Measurements from ENCODE around the gene FAM193A.
A peak's percentile ranks its signal among the peaks of the same experiment; 100 is the strongest.
"Not testable (repeated sequence)": the region's sequence is repeated elsewhere in the genome, so short reads cannot be mapped to it uniquely, and the experiment has no call there.

Gene FAM193A

DNA sequence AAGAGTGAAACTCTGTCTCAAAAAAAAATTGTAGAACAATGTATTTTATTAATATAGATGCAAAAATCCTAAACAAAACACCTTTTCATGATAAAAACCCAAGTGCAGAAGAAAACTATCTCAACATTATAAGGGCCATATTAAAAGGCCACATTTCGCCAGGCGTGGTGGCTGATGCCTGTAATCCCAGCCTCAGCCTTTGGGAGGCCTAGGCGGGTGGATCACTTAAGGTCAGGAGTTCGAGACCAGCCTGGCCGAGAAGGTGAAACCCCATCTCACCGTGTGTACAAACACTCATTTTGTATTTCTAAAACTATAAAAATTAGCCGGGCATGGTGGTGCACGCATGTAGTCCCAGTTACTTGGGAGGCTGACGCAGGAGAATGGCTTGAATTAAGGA is 9.9 kb upstream of the FAM193A start:
- DNase-seq: no peak

DNA sequence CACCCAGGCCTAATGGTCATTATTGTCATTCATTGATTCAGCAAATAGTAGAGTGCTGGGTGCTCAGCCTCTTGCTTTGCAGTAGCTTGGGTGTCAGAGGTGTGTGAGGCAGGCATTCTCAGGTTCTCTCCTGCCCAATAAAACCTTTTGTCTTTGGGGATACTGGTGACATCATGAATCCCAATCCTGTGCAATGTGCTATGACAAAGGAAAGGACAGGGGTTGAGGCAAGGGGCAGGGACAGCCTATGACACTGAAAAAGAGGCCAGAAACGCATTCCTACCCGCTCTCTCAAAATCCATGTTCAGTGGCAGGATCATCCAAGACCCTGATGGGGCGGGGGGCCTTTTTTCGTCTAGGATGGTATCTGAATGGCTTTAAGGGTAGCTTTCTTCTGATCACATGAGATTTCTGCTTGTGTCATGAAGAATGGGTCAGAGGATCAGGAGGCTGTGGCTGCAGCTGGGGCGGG is 1.5 kb upstream of the FAM193A start:
- no peak for DNase-seq

DNA sequence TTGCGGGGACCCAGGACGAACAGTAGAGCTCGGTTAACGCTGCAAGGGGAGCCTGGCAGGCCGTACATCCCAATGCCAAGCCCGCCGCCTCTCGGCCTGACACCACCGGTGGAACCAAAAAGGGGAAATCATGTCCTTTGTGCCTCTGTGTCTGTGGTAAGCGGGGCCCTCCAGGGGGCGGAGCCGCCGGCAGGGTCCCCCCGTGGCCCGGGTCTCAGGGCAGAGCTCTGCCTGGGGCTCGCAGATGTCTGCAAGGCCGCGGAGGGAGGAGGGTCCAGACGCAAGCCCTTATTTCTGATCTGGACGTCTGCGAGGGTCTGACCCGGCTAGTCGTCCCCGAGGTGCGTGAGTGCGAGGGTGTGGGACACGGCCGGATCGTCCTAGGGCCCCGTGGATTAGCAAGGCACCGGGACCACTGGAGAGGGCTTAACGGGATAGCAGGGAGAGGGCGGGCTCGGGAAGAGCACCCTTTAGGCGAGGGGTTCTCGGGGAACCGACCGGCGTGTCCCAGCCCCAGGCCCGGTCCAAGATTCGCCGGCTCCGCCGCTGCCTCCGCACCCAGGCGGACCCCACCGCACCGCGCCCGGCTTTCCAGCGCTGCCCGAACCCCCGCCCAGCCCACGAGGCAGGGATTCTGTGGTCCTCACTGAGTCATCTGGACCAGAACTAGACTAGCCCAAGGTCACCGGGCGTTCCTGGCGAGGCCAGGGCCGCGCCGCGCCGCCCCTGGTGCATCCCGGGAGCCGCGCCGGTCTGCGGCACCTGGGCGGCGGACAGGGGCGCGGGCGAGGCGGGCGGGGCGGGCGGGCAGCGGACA is 863 bp upstream of the FAM193A start:
- DNase-seq: peak; percentile 54

DNA sequence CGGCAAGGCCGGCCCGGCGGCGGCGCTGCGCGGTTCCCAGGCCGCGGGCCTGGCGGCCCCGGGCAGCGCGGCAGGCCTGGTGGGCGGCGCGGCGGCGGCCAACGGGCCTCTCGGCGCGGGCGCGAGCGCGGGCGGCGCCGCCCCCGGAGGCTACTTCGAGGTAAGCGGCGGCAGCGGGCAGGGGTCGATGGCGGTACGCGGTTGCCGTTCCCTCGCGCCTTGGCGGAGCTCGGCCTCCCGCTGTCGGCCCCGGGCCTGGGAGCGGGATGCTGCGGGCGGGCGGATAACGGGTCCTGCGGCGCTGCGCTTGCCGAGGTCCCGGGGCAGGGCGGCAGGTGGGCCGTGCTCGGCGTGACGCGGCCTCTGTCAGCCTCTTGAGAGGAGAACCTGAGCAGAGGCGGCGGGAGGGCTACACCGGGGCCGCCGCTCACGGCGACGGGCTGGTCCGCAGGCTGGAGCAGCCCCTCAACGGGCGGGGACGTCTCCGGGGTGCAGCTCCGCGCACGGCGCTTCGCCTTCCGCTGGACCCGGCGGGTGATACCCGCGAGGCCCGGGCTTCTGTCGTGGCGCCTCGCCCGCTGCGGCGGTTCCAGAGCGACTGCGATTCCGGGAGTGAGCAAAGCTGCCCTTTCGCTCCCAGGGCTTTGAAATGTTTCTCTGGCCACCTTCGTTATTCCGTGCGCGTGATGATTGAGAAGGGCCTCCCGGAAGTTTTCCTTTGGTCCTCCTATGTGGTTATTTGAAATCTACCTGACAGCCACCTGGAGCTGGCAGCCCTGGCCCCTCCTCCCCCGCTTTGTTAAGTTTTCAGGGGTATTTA is 774 bp downstream of the FAM193A start:
- DNase-seq: peak; percentile 33

DNA sequence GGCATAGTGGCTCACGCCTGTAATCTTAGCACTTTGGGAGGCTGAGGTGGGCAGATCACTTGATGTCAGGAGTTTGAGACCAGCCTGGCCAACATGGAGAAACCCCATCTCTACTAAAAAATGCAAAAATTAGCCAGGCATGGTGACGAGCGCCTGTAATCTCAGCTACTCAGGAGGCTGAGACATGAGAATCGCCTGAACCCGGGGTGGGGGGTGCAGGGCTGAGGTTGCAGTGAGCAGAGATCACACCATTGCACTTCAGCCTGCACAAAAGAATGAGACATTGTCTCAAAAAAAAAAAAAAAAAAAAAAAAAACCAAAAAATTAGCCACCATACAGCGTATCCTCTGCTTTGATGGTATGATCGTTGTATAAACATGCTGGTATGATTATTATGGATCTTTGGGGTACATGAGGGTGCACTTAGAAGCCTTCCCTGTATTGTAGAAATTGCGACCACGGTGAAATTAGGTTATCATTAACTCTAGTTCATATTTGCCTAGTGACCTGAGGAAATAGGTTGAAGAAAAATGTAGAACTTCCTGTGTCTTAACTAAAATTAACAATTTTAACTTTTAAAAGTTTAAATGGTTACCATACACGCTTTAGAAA is 7.2 kb downstream of the FAM193A start:
- not testable (repeated sequence) for DNase-seq

DNA sequence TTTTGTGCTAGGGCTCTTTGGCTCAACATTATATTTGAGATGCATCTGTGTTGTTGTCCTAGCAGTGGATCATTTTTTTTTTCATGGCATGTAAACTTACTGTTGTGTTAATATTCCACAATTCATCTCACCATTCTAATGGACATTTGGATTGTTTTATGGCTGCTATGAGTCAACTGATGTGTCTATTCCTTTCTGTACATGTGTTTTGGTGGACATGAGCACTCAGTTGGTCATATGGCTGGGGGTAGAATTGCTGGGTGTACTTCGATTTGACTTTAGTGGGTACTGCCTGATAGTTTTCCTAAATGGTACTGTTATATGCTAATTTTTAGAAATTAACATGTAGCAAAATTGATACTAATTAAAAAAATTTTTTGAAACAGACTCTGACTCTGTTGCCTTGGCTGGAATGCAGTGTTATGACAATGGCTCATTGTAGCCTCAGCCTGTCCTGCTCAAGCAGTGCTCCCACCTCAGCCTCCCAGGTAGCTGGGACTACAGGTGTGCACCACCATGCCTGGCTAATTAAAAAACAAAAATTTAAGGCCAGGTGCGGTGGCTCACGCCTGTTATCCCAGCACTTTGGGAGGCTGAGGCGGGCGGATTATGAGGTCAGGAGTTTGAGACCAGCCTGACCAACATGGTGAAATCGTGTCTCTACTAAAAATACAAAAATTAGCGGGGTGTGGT is 9.0 kb downstream of the FAM193A start:
- no peak for DNase-seq

DNA sequence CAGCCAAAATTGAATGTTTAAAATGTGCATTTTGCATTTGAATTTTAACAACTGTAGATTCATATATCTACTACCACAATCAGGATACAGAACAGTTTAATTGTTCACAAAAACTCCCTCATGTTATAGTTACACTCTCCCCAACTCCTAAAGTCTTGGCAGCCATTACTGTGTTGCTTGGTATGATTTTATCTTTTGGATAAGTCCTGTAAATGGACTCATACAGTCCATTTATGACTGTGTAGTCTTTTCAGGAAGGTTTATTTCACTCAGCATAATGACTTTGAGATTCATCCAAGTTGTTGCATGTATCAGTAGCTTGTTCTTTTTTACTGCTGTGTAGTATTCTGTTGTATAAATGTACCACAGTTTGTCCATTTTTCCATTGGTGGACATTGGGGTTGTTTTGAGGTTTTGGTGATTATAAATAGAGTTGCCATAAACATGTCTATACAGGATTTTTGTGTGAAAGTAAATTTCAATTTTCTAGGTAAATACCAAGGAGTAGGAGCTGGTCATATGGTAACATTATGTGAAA is 9.9 kb downstream of the FAM193A start:
- no peak for DNase-seq

DNA sequence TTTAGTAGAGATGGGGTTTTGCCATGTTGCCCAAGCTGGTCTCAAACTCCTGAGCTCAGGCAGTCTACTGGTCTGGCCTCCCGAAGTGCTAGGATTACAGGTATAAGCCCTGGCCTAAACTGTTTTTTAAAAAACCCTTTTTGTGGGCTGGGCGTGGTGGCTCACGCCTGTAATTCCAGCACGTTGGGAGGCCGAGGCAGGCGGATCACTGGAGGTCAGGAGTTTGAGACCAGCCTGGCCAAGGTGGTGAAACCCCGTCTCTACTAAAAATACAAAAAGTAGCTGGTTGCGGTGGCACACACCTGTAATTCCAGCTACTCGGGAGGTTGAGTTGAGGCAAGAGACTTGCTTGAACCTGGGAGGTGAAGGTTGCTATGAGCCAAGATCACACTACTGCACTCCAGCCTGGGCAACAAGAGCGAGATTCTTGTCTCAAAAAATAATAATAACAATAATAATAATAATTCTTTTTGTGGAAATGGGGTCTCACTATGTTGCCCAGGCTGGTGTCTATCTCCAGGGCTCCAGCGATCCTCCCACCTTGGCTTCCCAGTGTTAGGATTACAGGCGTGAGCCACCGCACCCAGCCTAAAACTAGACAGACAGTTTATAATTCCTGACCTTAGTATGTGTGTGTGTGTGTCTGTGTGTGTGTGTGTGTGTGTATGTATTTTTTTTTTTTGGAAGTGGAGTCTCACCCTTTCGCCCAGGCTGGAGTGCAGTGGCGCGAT is 10.7 kb downstream of the FAM193A start:
- not testable (repeated sequence) for DNase-seq

DNA sequence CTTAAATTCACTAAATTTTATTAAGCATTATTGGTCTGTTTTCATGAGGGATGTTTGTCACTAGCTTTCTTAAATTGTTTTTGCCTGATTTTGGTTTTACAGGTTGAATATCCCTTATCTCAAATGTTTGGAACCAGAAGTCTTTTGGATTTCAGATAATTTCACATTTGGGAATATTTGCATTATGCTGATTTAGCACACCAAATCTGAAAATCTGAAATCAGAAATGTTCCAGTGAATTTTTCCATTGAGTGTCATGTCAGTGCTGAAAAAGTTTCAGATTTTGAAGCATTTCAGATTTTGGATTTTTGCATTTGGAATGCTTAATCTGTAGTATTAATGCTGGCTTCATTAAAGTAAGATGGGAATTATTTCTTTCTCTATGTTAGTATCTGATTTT is 14.7 kb downstream of the FAM193A start:
- no peak for DNase-seq

DNA sequence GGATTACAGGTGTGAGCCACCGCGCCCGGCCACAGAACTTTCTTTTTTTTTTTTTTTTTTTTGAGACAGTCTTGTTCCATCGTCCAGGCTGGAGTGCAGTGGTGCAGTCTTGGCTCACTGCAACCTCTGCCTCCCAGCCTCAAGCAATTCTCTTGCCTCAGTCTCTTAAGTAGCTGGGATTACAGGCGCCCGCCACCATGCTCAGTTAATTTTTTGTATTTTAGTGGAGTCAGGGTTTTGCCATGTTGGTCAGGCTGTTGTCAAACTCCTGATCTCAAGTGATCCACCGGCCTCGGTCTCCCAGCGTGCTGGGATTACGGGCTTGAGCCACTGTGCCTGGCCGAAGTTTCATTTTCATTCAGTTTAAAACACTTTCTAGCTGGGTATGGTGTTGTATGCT is 16.4 kb downstream of the FAM193A start:
- no peak for DNase-seq

DNA sequence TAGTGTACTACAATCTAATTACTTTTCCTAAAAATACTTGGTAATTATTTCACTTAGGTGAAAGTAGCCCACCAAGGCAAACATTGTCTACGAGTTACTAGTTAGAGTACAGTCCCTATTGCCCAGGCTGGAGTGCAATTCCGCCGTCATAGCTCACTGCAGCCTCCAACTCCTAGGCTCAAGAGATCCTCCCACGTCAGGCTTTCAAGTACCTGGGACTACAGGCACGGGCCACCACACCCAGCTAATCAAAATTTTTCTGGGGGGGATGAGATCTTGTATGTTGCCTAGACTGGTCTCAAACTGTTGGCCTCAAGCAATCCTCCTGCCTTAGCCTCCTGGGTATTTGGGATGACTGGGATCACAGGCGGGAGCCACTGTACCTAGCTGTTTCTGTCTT is 21.9 kb downstream of the FAM193A start:
- no peak for DNase-seq

DNA sequence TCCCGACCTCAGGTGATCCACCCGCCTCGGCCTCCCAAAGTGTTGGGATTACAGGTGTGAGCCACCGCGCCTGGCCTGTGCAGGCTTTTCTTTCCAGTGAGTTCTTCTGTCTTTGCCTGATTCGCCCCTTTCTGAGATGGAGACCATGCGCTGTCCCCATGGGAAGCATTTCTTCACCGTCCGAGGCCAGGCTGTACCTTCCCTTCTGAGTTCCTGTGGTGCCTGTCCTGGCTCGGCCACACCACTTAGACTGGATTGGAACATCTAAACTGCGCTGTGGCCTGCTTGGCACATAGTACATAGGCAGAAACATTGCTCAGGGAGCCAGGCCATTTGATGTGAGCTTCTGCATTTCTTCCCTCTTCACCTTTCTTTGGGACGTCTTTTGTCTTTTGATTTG is 23.7 kb downstream of the FAM193A start:
- DNase-seq: no peak

DNA sequence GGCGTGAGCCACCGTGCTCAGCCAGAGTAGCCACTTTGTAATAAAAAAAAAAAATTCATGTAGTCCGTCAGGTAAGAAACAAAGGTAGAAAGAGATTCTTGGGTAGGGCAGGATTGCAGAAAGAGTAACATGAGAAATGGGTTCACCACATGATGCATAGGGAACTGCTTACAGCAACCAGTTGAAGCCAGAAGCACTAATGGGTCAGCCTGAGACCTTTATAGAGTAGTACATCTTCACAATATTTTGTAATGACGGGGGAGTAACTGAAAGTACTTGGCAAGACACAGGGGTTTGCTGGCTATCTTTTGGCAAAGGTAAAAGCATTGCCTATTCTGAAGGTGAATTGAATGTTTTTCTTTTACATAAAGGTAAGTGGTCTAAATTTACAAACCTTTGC is 29.1 kb downstream of the FAM193A start:
- DNase-seq: no peak

DNA sequence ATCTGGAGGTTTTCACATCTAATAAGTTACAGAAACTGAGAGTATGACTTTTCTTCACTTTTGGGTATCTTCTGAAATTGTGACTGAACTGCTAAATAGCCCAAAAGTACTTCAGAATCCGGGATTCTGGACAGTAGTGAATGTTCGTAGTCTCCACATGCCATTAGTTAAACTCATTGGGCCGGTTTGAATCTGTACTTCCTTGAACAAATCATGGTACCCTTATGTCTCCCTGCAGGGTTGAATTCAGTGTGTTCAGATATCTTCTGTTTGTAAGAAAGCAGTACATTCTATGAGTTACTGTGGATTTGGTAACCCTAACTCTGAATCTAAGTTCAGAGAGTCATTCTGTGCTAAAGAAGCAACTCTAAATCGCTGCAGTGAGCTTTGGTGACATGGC is 33.6 kb downstream of the FAM193A start:
- no peak for DNase-seq

DNA sequence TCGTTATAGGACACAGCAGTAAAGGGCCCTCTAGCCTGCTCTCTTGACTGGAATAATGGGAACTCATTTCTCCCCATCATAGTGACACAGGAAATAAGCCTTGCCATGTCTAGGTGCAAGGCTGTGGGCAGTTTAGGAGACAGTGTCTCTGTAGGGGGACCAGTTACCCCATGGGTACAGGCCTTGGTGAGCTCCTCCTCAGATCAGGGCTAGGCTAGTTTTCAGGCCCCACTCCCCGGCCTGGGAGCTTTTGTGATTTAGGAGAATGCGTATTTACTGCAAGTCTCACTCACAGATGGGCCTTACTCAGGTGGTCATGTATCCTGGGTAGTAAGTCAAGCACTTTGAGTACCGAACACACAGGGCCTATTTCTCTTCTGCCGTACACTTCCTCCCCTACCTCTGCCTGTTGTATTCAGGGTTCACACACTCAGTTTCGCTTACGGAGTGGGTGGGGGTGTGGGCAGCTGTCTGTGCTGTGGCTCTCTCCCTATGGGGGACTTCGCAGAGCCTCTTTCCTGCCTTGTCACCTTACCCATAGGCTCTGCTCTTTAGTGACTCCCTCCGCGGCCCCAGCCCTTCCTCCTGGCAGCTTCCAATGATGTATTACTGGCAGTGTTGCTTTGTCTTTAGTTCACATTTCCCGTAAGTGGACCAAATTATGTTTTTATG is 34.2 kb downstream of the FAM193A start:
- no peak for DNase-seq

DNA sequence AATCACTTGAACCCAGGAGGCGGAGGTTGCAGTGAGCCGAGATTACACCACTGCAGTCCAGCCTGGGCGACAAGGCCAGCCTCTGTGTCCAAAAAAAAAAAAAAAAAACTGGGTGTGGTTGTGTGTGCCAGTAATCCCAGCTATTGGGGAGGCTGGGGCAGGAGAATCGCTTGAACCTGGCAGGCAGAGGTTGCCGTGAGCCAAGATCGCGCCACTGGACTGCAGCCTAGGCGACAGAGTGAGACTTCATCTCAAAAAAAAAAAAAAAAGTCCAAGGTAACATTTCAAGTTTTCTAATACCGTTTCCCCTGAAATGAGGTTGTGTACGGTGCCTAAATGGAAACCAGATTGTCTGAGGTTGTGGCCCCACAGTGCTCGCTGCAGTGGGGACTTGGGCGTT is 35.6 kb downstream of the FAM193A start:
- no peak for DNase-seq

DNA sequence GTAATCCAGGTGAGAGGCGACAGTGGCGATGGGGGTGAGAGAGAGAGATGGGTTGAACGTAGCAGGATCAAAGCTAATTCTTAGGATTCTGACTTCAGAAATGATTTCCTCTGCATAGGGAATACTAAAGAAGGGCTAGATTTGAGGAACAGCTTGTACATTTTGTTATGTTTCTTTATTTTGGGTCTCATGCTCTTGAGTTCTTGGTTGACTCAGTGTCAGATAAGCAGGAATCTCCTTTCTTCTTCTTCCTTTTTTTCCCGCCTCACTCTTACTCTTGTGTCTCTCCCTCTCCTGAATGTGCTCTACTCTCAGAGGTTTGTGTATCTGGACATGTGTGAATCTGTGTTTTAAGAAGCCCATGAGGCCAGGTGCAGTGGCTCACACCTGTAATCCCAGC is 36.4 kb downstream of the FAM193A start:
- DNase-seq: no peak

DNA sequence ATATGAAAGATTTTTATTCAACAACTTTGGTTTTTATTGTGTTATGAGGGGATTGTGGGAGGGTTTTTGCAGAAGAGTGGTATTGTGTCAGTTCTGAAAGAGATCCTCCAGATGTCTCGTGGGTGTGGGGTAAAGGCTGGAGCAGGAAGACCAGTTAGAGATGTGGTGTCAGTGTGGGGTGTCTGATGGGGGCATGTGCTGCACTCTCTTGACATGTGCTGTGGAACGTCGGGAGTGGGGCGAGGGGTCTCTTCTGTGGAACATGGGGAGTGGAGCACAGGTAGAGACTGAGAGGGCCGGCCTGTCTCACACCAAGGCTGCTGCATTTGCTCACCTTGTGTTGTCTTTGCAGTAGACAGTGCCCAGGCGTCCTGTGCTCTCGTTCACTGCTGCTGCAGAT is 37.6 kb downstream of the FAM193A start:
- no peak for DNase-seq

DNA sequence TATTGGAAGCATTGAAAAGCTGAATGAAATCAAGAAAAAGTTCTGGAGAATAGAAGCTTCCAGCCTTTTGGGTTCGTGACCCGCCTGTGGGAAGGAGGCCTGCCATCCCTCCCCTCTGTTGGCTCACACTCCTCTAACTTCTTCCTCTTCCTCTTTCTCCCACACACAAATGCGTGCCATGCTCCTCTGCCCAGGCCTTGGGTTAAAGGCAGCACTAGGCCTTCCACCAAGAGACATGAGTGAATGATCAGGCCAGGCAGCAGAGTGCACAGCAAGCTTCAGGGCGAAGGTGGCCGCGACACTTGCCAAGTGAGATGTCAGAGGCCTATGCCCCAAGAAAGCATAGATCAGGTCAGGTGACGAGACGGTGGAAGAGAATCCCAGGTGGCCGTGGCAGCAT is 38.4 kb downstream of the FAM193A start:
- no peak for DNase-seq

DNA sequence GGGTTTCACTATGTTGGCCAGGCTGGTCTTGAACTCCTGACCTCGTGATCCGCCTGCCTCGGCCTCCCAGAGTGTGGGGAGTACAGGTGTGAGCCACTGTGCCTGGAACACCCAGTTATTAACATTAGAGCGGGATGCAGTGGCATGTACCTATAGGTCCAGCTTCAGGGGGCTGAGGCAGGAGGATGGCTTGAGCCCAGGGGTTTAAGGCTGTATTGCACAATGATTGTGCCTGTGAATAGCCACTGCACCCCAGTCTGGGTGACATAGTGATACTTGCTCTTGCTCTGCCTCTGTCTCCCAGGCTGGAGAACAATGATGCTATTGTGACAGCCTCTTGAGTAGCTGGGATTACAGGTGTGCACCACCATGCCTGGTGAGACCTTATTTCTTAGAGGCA is 39.8 kb downstream of the FAM193A start:
- DNase-seq: no peak

DNA sequence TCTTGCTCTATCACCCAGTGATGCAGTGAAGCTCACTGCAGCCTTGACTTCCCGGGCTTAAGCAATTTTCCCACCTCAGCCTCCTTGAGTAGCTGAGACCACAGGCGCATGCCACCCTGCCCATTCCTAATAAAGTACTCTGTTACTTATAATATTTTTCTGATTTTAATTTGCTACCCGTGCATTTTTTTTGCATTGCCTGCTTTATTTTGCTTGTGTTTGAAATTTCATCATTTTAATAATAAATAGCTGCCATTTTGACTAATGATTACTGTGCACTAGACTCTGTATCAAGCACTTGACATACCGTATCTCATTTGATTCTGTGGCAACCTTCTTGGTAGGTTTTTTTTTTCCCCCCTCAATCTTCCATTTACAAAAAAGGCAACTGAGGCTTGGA is 41.7 kb downstream of the FAM193A start:
- no peak for DNase-seq

DNA sequence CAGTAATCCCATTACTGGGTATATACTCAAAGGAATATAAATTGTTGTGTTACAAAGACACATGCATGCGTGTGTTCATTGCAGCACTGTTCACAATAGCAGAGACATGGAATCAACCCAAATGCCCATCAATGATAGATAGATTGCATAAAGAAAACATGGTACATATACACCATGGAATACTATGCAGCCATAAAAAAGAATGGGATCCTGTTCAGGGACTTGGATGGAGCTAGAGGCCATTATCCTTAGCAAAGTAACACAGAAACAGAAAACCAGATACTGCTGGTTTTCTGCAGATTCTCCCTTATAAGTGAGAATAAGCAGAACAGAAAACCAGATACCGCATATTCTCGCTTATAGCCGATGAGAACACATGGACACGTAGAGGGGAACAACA is 43.5 kb downstream of the FAM193A start:
- DNase-seq: no peak

All from RPMI8226 (cell line).